NCI-H526 treated with DMSO at 0.1 percent for 48 hours (cell line): ENCODE measurements around the gene PCID2.

Source experiments
- DNase-seq: peaks from one replicate; lab custom pipeline; 2025; lab: John Stamatoyannopoulos, UW

Gene PCID2

GRCh38 chr13:113149711-113150549 is 58.5 kb downstream of the PCID2 start:
- DNase-seq = no peak

- DNase-seq = no peak
Measured at GRCh38 chr13:113148940-113149503, 59.4 kb downstream of the PCID2 start.

- DNase-seq = no peak
Measured at GRCh38 chr13:113148407-113148806, 60.1 kb downstream of the PCID2 start.

GRCh38 chr13:113147206-113147605 is 61.3 kb downstream of the PCID2 start:
- DNase-seq = no peak

- DNase-seq = no peak
Measured at GRCh38 chr13:113146750-113147149, 61.7 kb downstream of the PCID2 start.

- DNase-seq = no peak
Measured at GRCh38 chr13:113145911-113146598, 62.4 kb downstream of the PCID2 start.

- no peak for DNase-seq
Measured at GRCh38 chr13:113145496-113145895, 63.0 kb downstream of the PCID2 start.

GRCh38 chr13:113144255-113144629 is 64.2 kb downstream of the PCID2 start:
- no peak for DNase-seq

- DNase-seq = no peak
Measured at GRCh38 chr13:113143466-113144254, 64.8 kb downstream of the PCID2 start.

- no peak for DNase-seq
Measured at GRCh38 chr13:113142876-113143275, 65.6 kb downstream of the PCID2 start.

- DNase-seq = no peak
Measured at GRCh38 chr13:113141601-113141970, 66.9 kb downstream of the PCID2 start.

- no peak for DNase-seq
Measured at GRCh38 chr13:113140677-113141600, 67.5 kb downstream of the PCID2 start.

GRCh38 chr13:113139577-113139976 is 68.9 kb downstream of the PCID2 start:
- DNase-seq = no peak

GRCh38 chr13:113138792-113139551 is 69.5 kb downstream of the PCID2 start:
- DNase-seq = no peak

- DNase-seq = no peak
Measured at GRCh38 chr13:113137691-113138298, 70.7 kb downstream of the PCID2 start.

- DNase-seq = no peak
Measured at GRCh38 chr13:113135281-113135760, 73.1 kb downstream of the PCID2 start.

- no peak for DNase-seq
Measured at GRCh38 chr13:113129921-113130750, 78.3 kb downstream of the PCID2 start.

- DNase-seq = no peak
Measured at GRCh38 chr13:113129480-113129879, 79.0 kb downstream of the PCID2 start.
